ENCODE results near the gene MCF2L. TPM values are rescaled to one million over a fixed set of nuclear protein-coding genes. Genes with fewer than 3 reads are reported as not detected.
"Not testable (repeated sequence)": the region's sequence is repeated elsewhere in the genome, so short reads cannot be mapped to it uniquely, and the experiment has no call there.

MCF2L gene
- polyA plus RNA-seq, 1 donor: 29.2 TPM

GRCh38 chr13:113094410-113094800, 125.4 kb downstream of the MCF2L start:
- no peak for DNase-seq

- no peak for DNase-seq
Observed at GRCh38 chr13:113095146-113096051, 126.4 kb downstream of the MCF2L start.

GRCh38 chr13:113096052-113096744, 127.2 kb downstream of the MCF2L start:
- DNase-seq: no peak

- no peak for DNase-seq
Observed at GRCh38 chr13:113096745-113097305, 127.8 kb downstream of the MCF2L start.

GRCh38 chr13:113097651-113098050, 128.6 kb downstream of the MCF2L start:
- DNase-seq: no peak

- DNase-seq: peak; percentile 18
Observed at GRCh38 chr13:113098162-113098732, 129.2 kb downstream of the MCF2L start.

- no peak for DNase-seq
Observed at GRCh38 chr13:113099142-113099541, 130.1 kb downstream of the MCF2L start.

- not testable (repeated sequence) for DNase-seq
Observed at GRCh38 chr13:113102302-113102701, 133.3 kb downstream of the MCF2L start.

GRCh38 chr13:113102727-113103126, 133.7 kb downstream of the MCF2L start:
- no peak for DNase-seq

- no peak for DNase-seq
Observed at GRCh38 chr13:113103646-113104045, 134.6 kb downstream of the MCF2L start.

GRCh38 chr13:113105032-113105920, 136.3 kb downstream of the MCF2L start, which contains the start of gene F7:
Gene F7 (plus strand): TSS chr13:113105791. CDS start chr13:113105842, 51 bp downstream.
- DNase-seq: no peak

GRCh38 chr13:113105921-113106452, 137.0 kb downstream of the MCF2L start:
- no peak for DNase-seq

GRCh38 chr13:113106711-113107351, 137.8 kb downstream of the MCF2L start:
- DNase-seq: no peak

GRCh38 chr13:113108521-113108920, 139.5 kb downstream of the MCF2L start:
- DNase-seq: not testable (repeated sequence)

- no peak for DNase-seq
Observed at GRCh38 chr13:113109151-113110047, 140.4 kb downstream of the MCF2L start.

- no peak for DNase-seq
Observed at GRCh38 chr13:113110048-113110851, 141.2 kb downstream of the MCF2L start.

GRCh38 chr13:113110852-113111315, 141.9 kb downstream of the MCF2L start:
- no peak for DNase-seq

GRCh38 chr13:113111821-113112220, 142.8 kb downstream of the MCF2L start:
- not testable (repeated sequence) for DNase-seq
